NT2/D1 (cell line): ENCODE results near the gene TPRG1L.
"Not testable (repeated sequence)": the region's sequence is repeated elsewhere in the genome, so short reads cannot be mapped to it uniquely, and the experiment has no call there.

ENCODE experiments used
- YY1 ChIP-seq: IDR thresholded peaks from 2 replicates; pipeline ENCODE4 v1.6.1; 2011; ENCODE audit not compliant: insufficient read length, insufficient read depth
- ZNF274 ChIP-seq: IDR thresholded peaks from 2 replicates; pipeline ENCODE4 v1.6.1; 2011; ENCODE audit warnings: mild to moderate bottlenecking, low read depth, low read length

GRCh38 chr1:3585353-3585868, 39.4 kb upstream of the TPRG1L start:
- TF ChIP-seq ZNF274, YY1: not testable (repeated sequence)
